Stimulated activated CD4-positive, alpha-beta T cell treated with anti-CD3 and anti-CD28 coated beads, TNF-alpha, amount 100 ng/mL, for 48 hours (primary cell): ENCODE results near the gene RNASE13.
"Not testable (repeated sequence)": the region's sequence is repeated elsewhere in the genome, so short reads cannot be mapped to it uniquely, and the experiment has no call there.

Source experiments
- DNase-seq, 3 donors: peaks; one replicate each; pipeline ENCODE4 v3.0.0-alpha.2; 2020; ENCODE audit warnings: low read depth in 3 of 3

The RNASE13 gene

GRCh38 chr14:21042918-21043317 is 8.3 kb upstream of the RNASE13 start:
- no peak for DNase-seq

- DNase-seq: no peak
Measured at GRCh38 chr14:21041676-21042433, 7.2 kb upstream of the RNASE13 start, which contains the start of gene RNASE7. Gene RNASE7, plus strand, starts transcription at chr14:21042362. Its CDS starts 631 bp downstream, at chr14:21042993.

GRCh38 chr14:21040941-21041340 is 6.3 kb upstream of the RNASE13 start:
- DNase-seq: not testable (repeated sequence)

- no peak for DNase-seq
Measured at GRCh38 chr14:21040370-21040925, 5.8 kb upstream of the RNASE13 start.

- DNase-seq: no peak
Measured at GRCh38 chr14:21039585-21040369, 5.2 kb upstream of the RNASE13 start.

GRCh38 chr14:21038441-21039422 is 4.1 kb upstream of the RNASE13 start:
- DNase-seq: no peak

- DNase-seq: no peak
Measured at GRCh38 chr14:21037156-21037555, 2.5 kb upstream of the RNASE13 start.

GRCh38 chr14:21036751-21037150 is 2.1 kb upstream of the RNASE13 start:
- DNase-seq: no peak

- DNase-seq: no peak
Measured at GRCh38 chr14:21033133-21033698, 1.4 kb downstream of the RNASE13 start.

GRCh38 chr14:21032326-21033132 is 2.1 kb downstream of the RNASE13 start:
- no peak for DNase-seq

GRCh38 chr14:21030531-21030930 is 4.1 kb downstream of the RNASE13 start:
- no peak for DNase-seq

GRCh38 chr14:21029917-21030316 is 4.7 kb downstream of the RNASE13 start, which contains the start of gene TPPP2:
Gene TPPP2, plus strand, starts transcription at chr14:21030217. Its CDS starts 365 bp downstream, at chr14:21030582.
- DNase-seq: no peak

GRCh38 chr14:21026988-21027315 is 7.7 kb downstream of the RNASE13 start:
- DNase-seq: no peak

GRCh38 chr14:21026274-21026987 is 8.2 kb downstream of the RNASE13 start:
- no peak for DNase-seq

- peak in 1 of 3 donors; percentile 7 for DNase-seq
Measured at GRCh38 chr14:21025371-21026273, 9.0 kb downstream of the RNASE13 start.

- peak; percentile 17 to 61 (median 22) for DNase-seq
Measured at GRCh38 chr14:21024585-21025370, 9.8 kb downstream of the RNASE13 start, which contains the start of gene NDRG2. Gene NDRG2, minus strand, starts transcription at chr14:21025061. Its CDS starts 1,746 bp downstream, at chr14:21023315.

- no peak for DNase-seq
Measured at GRCh38 chr14:21023817-21024584, 10.6 kb downstream of the RNASE13 start.
